Activated CD4-positive, alpha-beta T cell treated with anti-CD3 and anti-CD28 coated beads for 1 hour (primary cell): ENCODE measurements around the gene LDLRAP1.
A peak's percentile ranks its signal among the peaks of the same experiment; 100 is the strongest.
"Not testable (repeated sequence)": the region's sequence is repeated elsewhere in the genome, so short reads cannot be mapped to it uniquely, and the experiment has no call there.

Experiments used
- DNase-seq: peaks from one replicate; pipeline ENCODE4 v3.0.0-alpha.2; 2020

LDLRAP1 gene

GRCh38 chr1:25579292-25580252 is 36.2 kb downstream of the LDLRAP1 start:
- no peak for DNase-seq

DNA sequence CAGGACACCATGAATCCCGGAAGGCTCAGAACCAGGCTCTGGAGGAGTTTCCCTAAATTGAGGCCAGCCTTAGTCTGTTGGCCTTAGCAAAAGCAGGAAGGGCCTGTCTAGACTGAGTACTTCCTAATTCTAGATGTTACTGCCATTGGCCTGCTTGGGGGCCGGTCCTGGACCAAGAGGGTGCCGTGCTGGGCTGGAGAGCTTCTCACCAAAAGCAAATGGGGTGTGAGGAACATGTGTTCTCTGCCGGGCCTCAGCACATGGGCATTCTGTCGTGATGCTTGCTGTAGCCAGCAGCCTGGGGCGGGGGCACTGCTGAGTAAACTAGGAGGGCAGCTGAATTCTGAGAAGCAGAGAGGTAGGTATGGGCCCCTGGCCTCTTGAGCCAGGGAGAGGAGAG is 37.5 kb downstream of the LDLRAP1 start:
- DNase-seq, result no peak

- DNase-seq, result no peak
Observed at GRCh38 chr1:25581764-25582163, 38.4 kb downstream of the LDLRAP1 start.

DNA sequence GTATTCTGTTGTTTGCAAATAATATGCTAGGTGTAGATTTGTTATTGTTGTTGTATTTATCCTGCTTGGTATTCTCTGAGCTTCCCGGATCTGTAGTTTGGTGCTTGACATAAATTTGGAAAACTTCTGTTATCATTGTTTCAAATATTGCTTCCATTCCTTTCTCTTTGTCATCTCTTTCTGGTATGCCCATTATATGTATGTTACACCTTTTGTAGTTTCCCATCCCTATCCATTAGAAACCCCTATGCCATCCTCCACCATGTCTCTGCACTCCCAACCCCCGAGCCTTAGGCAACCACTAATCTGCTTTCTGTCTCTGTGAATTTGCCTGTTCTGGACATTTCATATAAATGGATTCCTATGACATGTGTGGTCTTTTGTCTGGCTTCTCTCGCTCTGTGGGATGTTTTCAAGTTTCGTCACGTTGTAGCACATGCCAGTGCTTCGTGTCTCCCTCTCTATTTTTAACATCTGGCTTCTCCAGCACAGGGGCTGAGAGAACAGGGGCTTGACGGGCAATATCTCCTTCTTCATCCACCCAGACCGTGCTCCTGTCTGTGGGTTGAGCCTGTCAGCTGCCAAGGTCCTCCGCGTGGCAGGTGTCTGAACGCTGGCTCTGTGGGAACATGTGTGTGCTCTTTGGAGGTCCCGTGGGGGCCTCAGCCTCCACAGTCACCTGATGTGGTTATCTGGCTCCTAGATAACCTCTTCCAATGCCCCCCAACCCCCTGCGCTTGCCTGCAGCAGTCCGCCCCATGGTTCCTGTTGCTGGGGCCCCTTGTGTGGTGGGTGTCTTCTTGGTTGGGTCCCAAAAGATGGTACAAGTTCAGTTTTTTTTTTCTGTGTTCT is 40.3 kb downstream of the LDLRAP1 start:
- no peak for DNase-seq

- DNase-seq, result no peak
Observed at GRCh38 chr1:25586181-25586588, 42.8 kb downstream of the LDLRAP1 start.

GRCh38 chr1:25587290-25587689 is 43.9 kb downstream of the LDLRAP1 start:
- no peak for DNase-seq

DNA sequence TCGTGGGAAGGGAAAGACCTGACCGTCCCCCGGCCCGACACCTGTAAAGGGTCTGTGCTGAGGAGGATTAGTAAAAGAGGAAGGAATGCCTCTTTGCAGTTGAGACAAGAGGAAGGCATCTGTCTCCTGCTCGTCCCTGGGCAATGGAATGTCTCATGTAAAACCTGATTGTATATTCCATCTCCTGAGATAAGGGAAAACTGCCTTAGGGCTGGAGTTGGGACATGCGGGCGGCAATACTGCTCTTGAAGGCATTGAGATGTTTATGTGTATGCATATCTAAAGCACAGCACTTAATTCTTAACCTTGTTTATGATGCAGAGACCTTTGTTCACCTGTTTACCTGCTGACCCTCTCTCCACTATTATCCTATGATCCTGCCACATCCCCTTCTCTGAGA is 44.8 kb downstream of the LDLRAP1 start:
- not testable (repeated sequence) for DNase-seq

DNA sequence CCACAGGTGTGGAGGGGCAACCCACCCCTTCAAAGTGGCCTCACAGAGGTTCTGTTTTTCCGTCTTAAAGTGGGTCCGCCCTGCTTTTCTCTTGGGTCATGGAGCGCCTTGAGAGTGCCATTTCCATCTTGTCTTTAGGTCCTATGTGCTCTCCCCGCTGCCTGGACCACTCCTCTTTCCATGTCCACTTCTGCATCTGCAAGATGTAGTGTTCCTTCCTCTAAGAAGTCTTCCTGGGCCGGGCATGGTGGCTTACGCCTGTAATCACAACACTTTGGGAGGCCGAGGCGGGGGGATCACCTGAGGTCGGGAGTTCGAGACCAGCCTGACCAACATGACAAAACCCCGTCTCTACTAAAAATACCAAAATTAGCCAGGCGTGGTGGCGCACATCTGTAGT is 45.4 kb downstream of the LDLRAP1 start:
- not testable (repeated sequence) for DNase-seq

DNA sequence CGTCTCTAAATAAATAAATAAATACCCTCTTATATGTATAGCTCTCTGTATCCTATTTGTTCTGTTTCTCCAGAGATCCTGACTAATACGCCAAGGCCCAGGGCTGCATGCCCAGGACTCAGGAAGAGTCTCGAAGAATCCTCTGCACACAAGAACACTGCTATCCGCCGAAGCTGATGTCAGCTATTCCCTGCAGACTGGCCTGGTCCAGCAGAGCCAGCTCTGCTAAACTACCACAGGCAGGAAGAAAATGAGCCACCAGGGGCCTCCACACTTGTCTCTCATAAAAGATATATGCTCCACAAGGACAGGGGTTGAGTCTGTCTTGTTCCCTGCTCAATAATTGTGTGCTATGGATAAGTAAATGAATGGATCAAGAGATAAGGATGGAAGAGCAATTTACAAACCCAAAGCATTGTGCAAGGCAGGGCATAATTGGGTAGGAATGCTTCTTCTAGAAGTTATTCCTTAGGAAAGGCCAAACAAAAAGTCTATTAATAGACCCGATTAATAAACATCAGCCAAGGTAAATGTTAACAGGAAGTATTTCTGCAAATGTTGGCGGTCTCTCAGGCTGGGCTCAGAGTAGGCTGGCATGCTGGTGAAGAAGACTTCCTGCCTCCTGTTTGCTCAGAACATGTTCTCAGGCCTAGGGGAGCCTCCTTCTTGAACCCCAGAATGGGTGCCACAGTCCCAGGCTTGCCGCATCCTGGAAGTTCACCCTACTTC is 46.9 kb downstream of the LDLRAP1 start:
- DNase-seq, result no peak

DNA sequence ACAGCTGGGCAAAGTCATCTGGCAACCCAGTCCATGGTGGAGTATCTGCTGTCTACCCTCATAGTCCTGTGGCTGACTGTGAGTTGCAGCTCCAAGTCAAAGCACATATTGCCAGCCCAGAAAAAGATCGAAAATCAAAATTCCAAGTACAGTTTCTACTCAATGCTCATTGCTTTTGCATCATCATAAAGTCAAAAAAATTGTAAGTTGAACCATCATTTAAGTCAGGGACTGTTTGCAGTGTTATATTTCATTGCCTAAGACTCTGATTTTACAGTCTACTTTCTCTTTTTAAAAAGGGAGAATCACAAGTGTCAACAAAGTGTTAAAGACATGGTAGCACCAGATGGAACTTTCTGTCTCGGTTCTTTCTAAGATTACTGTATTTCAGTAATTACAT is 50.5 kb downstream of the LDLRAP1 start:
- no peak for DNase-seq

GRCh38 chr1:25594971-25595370 is 51.6 kb downstream of the LDLRAP1 start:
- DNase-seq, result no peak

DNA sequence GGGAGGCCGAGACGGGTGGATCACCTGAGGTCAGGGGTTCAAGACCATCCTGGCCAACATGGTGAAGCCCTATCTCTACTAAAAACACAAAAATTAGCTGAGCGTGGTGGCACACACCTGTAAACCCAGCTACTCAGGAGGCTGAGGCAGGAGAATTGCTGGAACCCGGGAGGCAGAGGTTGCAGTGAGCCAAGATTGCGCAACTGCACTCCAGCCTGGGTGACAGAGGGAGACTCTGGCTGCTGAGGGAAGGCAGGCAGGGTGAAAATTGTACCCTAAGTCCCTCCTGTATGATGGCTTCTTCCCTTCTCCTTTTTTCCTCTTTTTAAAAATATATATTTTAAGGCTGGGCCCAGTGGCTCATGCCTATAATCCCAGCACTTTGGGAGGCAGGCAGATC is 53.2 kb downstream of the LDLRAP1 start:
- not testable (repeated sequence) for DNase-seq

DNA sequence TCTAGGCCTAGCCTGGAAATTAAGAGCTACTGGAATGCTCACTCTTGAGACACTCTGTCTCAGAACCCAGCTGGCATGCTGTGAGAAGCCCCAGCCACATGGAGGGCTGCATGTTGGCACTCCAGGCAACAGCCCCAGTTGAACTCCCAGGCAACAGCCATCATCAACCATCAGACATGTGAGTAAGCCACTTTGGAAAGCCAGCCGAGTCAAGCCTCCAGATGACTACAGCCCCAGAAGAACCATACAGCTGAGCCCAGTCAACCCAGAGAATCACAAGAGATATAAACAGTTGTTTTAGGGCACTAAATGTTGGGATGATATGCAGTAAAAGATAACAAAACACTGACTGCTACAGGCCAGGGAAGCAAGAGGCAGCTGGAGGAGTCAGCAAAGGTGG is 55.5 kb downstream of the LDLRAP1 start:
- no peak for DNase-seq

GRCh38 chr1:25599969-25600610 is 56.7 kb downstream of the LDLRAP1 start:
- no peak for DNase-seq

GRCh38 chr1:25600971-25601699 is 57.7 kb downstream of the LDLRAP1 start:
- DNase-seq, result not testable (repeated sequence)

DNA sequence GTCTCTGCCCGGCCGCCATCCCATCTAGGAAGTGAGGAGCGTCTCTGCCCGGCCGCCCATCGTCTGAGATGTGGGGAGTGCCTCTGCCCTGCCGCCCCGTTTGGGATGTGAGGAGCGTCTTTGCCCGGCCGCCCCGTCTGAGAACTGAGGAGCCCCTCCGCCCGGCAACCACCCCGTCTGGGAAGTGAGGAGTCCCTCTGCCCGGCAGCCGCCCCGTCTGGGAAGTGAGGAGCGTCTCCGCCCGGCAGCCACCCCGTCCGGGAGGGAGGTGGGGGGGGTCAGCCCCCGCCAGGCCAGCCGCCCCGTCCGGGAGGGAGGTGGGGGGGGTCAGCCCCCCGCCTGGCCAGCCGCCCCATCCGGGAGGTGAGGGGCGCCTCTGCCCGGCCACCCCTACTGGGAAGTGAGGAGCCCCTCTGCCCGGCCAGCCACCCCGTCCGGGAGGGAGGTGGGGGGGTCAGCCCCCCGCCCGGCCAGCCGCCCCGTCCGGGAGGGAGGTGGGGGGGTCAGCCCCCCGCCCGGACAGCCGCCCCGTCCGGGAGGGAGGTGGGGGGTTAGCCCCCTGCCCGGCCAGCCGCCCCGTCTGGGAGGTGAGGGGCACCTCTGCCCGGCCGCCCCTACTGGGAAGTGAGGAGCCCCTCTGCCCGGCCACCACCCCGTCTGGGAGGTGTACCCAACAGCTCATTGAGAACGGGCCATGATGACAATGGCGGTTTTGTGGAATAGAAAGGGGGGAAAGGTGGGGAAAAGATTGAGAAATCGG is 60.6 kb downstream of the LDLRAP1 start:
- not testable (repeated sequence) for DNase-seq

DNA sequence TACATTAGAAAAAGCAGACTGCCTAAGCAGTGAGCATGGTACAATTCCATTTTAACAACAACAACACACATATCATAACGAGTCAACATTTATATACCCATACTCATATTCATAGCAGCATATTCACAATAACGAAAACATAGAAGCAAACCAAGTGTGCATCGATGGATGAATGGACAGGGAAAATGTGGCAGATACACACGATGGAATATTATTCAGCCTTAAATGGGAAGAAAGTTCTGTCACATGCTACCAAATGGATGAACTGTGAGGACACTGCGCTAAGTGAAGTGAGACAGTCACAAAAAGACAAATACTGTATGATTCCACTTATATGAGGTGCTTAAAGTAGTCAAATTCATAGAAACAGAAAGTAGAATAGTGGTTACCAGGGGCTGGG is 63.7 kb downstream of the LDLRAP1 start:
- no peak for DNase-seq

- peak; percentile 80 for DNase-seq
Observed at GRCh38 chr1:25608488-25609178, 65.2 kb downstream of the LDLRAP1 start.

- no peak for DNase-seq
Observed at GRCh38 chr1:25609921-25610320, 66.5 kb downstream of the LDLRAP1 start.
